ENCODE measurements around the gene CRYGC. TPM values are rescaled to one million over a fixed set of nuclear protein-coding genes. Genes with fewer than 3 reads are reported as not detected.

CRYGC gene
- total and polyA plus RNA-seq, 2 experiments from 2014 or later, result 1.3 TPM; not detected in 1

GRCh38 chr2:208147759-208148158 is 18.1 kb upstream of the CRYGC start:
- H4K20me1 ChIP-seq (ENCODE audit: insufficient read depth, poor library complexity, severe bottlenecking), result no peaks in the 10 kb centered on the region
- no peaks in the 10 kb centered on the region for H3K27me3 ChIP-seq
- H3K9me3 ChIP-seq (ENCODE audit: low read depth), result no peaks in the 10 kb centered on the region
- no peak for TF ChIP-seq EZH2 (IDR thresholded peaks at IDR 0.05; ENCODE audit: borderline replicate concordance)
- no peak for TF ChIP-seq EZH2phosphoT487 (IDR thresholded peaks at IDR 0.05; ENCODE audit: low read depth, severe bottlenecking, unreplicated experiment)
- WGBS (ENCODE audit: low lambda C conversion rate, missing lambda C conversion rate), result 74% methylated on average over 3 of the region's 3 CpGs
- H3K9me2 ChIP-seq (replicated peaks; ENCODE audit: insufficient read depth), result no peaks in the 10 kb centered on the region
- no peak overlapping the region for H3K4me2 ChIP-seq
- no peaks in the 10 kb centered on the region for H3K36me3 ChIP-seq (replicated peaks; ENCODE audit: insufficient read depth, low read depth)
- H3K4me3 ChIP-seq, result no peak overlapping the region
- no peaks in the 10 kb centered on the region for H3K79me2 ChIP-seq
- DNase-seq (ENCODE audit: low spot score), result no peak
- no peak overlapping the region for H3K27ac ChIP-seq
- peaks cover 5% of the 10 kb centered on the region for H3K4me1 ChIP-seq (ENCODE audit: insufficient read depth)
- no peak overlapping the region for H2AFZ ChIP-seq

GRCh38 chr2:208147008-208147407 is 17.4 kb upstream of the CRYGC start:
- H3K9me2 ChIP-seq (replicated peaks; ENCODE audit: insufficient read depth), result no peaks in the 10 kb centered on the region
- H3K27me3 ChIP-seq, result no peaks in the 10 kb centered on the region
- no peak for DNase-seq (ENCODE audit: low spot score)

DNA sequence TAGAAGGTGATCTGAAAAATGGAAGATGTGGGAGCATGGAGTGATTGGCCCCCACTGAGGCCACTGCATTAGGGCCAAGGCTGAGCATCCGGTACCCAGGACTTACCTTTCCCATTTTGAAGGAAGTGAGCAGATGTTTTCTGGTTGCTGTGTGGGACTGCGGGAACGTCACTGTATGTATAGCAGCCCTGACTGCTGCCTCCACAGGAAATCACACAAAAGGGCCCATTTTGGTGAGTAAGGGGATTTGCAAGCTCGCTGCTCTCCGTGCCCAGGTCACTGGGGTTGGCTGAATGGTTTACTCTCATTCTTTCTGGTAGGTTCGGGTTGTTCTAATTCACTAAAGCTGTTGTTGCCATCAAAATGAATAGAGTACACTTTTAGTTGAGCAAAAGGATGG is 16.4 kb upstream of the CRYGC start, which contains the start of gene CRYGB:
Gene CRYGB (minus strand): TSS at position 153 of the 400 bp plus-strand sequence. CDS start 38 bp downstream, at position 115.
- no peak within 1 kb of the TSS for H3K27ac ChIP-seq
- H3K9me3 ChIP-seq (ENCODE audit: low read depth), result no peaks in the 10 kb centered on the region
- H4K20me1 ChIP-seq (ENCODE audit: insufficient read depth, poor library complexity, severe bottlenecking), result no peaks in the 10 kb centered on the region
- TF ChIP-seq EZH2 (IDR thresholded peaks at IDR 0.05; ENCODE audit: borderline replicate concordance) (no peak), CTCF (IDR thresholded peaks at IDR 0.05; ENCODE audit: poor library complexity) (no peak), EZH2phosphoT487 (IDR thresholded peaks at IDR 0.05; ENCODE audit: low read depth, severe bottlenecking, unreplicated experiment) (no peak)
- H3K4me2 ChIP-seq, result no peak within 1 kb of the TSS
- H3K36me3 ChIP-seq (replicated peaks; ENCODE audit: insufficient read depth, low read depth), result no peaks in the 10 kb centered on the region
- peaks cover 7% of the 10 kb centered on the region for H3K4me1 ChIP-seq (ENCODE audit: insufficient read depth)
- no peaks in the 10 kb centered on the region for H3K27me3 ChIP-seq
- 85% methylated on average over 6 of the region's 6 CpGs for WGBS (ENCODE audit: low lambda C conversion rate, missing lambda C conversion rate)
- DNase-seq (ENCODE audit: low spot score), result no peak
- H3K4me3 ChIP-seq, result no peak within 1 kb of the TSS
- no peak within 1 kb of the TSS for H2AFZ ChIP-seq
- H3K79me2 ChIP-seq, result no peaks in the 10 kb centered on the region
- no peaks in the 10 kb centered on the region for H3K9me2 ChIP-seq (replicated peaks; ENCODE audit: insufficient read depth)

More at GRCh38 chr2:208147008-208147407, 17.4 kb upstream of the CRYGC start:
- TF ChIP-seq EZH2phosphoT487 (IDR thresholded peaks at IDR 0.05; ENCODE audit: low read depth, severe bottlenecking, unreplicated experiment), result no peak
- no peak for TF ChIP-seq CTCF (IDR thresholded peaks at IDR 0.05; ENCODE audit: poor library complexity)
- no peak for TF ChIP-seq EZH2 (IDR thresholded peaks at IDR 0.05; ENCODE audit: borderline replicate concordance)
- Histone ChIP-seq H3K36me3 (replicated peaks; ENCODE audit: insufficient read depth, low read depth) (no peaks in the 10 kb centered on the region), H3K4me1 (ENCODE audit: insufficient read depth) (peaks cover 7% of the 10 kb centered on the region), H3K4me2 (no peak overlapping the region), H3K4me3 (no peak overlapping the region), H3K27ac (no peak overlapping the region), H3K9me3 (ENCODE audit: low read depth) (no peaks in the 10 kb centered on the region), H2AFZ (no peak overlapping the region), H4K20me1 (ENCODE audit: insufficient read depth, poor library complexity, severe bottlenecking) (no peaks in the 10 kb centered on the region), H3K79me2 (no peaks in the 10 kb centered on the region)

GRCh38 chr2:208142925-208143799 is 13.5 kb upstream of the CRYGC start:
- H3K27ac ChIP-seq, result peak overlapping the region; percentile 13
- no peak overlapping the region for H3K4me2 ChIP-seq
- no peaks in the 10 kb centered on the region for H3K27me3 ChIP-seq
- H4K20me1 ChIP-seq (ENCODE audit: insufficient read depth, poor library complexity, severe bottlenecking), result no peaks in the 10 kb centered on the region
- 50% methylated on average over 14 of the region's 14 CpGs for WGBS (ENCODE audit: low lambda C conversion rate, missing lambda C conversion rate)
- no peaks in the 10 kb centered on the region for H3K36me3 ChIP-seq (replicated peaks; ENCODE audit: insufficient read depth, low read depth)
- H3K4me1 ChIP-seq (ENCODE audit: insufficient read depth), result peaks cover 7% of the 10 kb centered on the region
- no peak overlapping the region for H2AFZ ChIP-seq
- no peaks in the 10 kb centered on the region for H3K9me2 ChIP-seq (replicated peaks; ENCODE audit: insufficient read depth)
- no peaks in the 10 kb centered on the region for H3K9me3 ChIP-seq (ENCODE audit: low read depth)
- H3K79me2 ChIP-seq, result no peaks in the 10 kb centered on the region
- TF ChIP-seq EZH2 (IDR thresholded peaks at IDR 0.05; ENCODE audit: borderline replicate concordance), result no peak
- TF ChIP-seq CTCF (IDR thresholded peaks at IDR 0.05; ENCODE audit: poor library complexity), result no peak
- no peak for TF ChIP-seq EZH2phosphoT487 (IDR thresholded peaks at IDR 0.05; ENCODE audit: low read depth, severe bottlenecking, unreplicated experiment)
- no peak for DNase-seq (ENCODE audit: low spot score)
- H3K4me3 ChIP-seq, result no peak overlapping the region
